IPS-18a (cell line): ENCODE data around the gene EPHA8.

Source experiments
- H3K27ac ChIP-seq: one replicate; pipeline ENCODE4 v1.5.1; 2013; ENCODE audit warnings: low read length
- H3K27me3 ChIP-seq: one replicate; pipeline ENCODE4 v1.6.1; 2013; ENCODE audit warnings: mild to moderate bottlenecking, low read length; ENCODE audit not compliant: control insufficient read depth, insufficient read depth
- H3K36me3 ChIP-seq: one replicate; pipeline ENCODE4 v1.6.1; 2013; ENCODE audit warnings: low read depth, low read length; ENCODE audit not compliant: control insufficient read depth
- H3K4me1 ChIP-seq: one replicate; pipeline ENCODE4 v1.6.1; 2013; ENCODE audit warnings: low read depth, low read length; ENCODE audit not compliant: control insufficient read depth
- H3K4me3 ChIP-seq: one replicate; pipeline ENCODE4 v1.5.1; 2013; ENCODE audit warnings: low read length
- H3K9ac ChIP-seq: one replicate; pipeline ENCODE4 v1.6.1; 2013; ENCODE audit warnings: mild to moderate bottlenecking, low read length, moderate library complexity
- H3K9me3 ChIP-seq: one replicate; pipeline ENCODE4 v1.6.1; 2013; ENCODE audit warnings: low read depth, low read length; ENCODE audit not compliant: control insufficient read depth

The EPHA8 gene

DNA sequence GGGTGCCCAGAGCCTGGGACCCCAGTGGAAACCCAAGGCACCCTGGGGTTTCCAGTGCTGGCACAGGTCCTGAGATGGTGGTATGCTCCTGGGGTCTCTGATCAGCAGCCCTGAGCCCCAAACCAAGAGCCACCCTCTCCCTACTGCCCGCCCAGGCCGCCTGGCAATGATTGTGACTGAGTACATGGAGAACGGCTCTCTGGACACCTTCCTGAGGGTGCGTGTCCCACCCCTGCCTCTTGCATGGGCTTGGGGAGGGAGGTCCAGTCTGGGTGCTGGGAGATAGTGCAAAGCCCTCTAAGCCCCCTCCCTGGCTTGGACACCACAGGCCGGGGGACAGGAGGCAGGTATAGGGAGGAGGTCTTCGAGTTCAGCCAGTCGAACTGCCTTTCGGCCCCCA lies 34.7 kb downstream of the EPHA8 start:
- H3K4me3 ChIP-seq: no peak overlapping the region
- no peaks in the 10 kb centered on the region for H3K9me3 ChIP-seq
- H3K4me1 ChIP-seq: no peaks in the 10 kb centered on the region
- H3K27ac ChIP-seq: no peak overlapping the region
- no peak overlapping the region for H3K9ac ChIP-seq
- H3K36me3 ChIP-seq: no peaks in the 10 kb centered on the region
- H3K27me3 ChIP-seq: peaks cover 6% of the 10 kb centered on the region

DNA sequence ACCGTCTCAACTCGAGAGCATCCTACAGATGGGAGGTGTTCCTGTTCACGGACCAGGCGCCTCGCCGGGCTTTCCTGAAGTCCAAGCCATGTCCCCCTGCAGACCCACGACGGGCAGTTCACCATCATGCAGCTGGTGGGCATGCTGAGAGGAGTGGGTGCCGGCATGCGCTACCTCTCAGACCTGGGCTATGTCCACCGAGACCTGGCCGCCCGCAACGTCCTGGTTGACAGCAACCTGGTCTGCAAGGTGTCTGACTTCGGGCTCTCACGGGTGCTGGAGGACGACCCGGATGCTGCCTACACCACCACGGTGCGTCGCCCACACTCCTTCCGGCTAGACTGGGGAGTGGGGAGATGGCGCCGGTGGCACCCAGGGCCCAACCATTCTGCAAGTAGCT lies 35.4 kb downstream of the EPHA8 start:
- Histone ChIP-seq H3K27ac (no peak overlapping the region), H3K4me3 (no peak overlapping the region), H3K9me3 (no peaks in the 10 kb centered on the region), H3K27me3 (peaks cover 3% of the 10 kb centered on the region), H3K36me3 (no peaks in the 10 kb centered on the region), H3K9ac (no peak overlapping the region), H3K4me1 (no peaks in the 10 kb centered on the region)

DNA sequence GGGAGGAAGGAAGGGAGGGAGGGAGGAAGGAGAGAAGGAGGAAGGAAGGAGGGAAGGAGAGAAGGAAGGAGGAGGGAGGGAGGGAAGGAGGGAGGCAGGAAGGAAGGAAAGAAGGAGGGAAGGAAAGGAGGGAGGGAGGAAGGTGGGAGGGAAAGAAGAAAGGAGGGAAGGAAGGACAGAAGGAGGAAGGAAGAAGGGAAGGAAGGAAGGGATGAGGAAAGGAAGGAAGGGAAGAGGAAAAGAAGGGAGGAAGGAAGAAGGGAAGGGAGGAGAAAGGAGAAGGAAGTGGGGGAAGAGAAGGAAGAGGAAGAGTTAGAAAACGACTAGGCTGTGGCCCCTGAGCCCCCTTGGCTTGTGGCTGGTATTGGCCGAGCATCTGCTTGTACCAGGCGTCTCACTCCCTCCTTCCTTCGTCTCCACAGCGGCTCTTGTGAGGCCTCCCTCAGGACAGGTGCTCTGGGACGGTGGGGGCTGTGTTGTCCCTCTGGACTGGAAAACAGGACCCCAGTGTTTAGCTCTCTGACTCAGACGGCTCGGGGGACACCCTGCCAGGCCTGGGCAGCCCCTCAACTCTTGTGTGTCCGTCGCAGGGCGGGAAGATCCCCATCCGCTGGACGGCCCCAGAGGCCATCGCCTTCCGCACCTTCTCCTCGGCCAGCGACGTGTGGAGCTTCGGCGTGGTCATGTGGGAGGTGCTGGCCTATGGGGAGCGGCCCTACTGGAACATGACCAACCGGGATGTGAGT lies 37.0 kb downstream of the EPHA8 start:
- H3K4me1 ChIP-seq: no peaks in the 10 kb centered on the region
- H3K36me3 ChIP-seq: no peaks in the 10 kb centered on the region
- no peaks in the 10 kb centered on the region for H3K9me3 ChIP-seq
- H3K4me3 ChIP-seq: no peak overlapping the region
- H3K27ac ChIP-seq: no peak overlapping the region
- H3K9ac ChIP-seq: no peak overlapping the region
- no peaks in the 10 kb centered on the region for H3K27me3 ChIP-seq

DNA sequence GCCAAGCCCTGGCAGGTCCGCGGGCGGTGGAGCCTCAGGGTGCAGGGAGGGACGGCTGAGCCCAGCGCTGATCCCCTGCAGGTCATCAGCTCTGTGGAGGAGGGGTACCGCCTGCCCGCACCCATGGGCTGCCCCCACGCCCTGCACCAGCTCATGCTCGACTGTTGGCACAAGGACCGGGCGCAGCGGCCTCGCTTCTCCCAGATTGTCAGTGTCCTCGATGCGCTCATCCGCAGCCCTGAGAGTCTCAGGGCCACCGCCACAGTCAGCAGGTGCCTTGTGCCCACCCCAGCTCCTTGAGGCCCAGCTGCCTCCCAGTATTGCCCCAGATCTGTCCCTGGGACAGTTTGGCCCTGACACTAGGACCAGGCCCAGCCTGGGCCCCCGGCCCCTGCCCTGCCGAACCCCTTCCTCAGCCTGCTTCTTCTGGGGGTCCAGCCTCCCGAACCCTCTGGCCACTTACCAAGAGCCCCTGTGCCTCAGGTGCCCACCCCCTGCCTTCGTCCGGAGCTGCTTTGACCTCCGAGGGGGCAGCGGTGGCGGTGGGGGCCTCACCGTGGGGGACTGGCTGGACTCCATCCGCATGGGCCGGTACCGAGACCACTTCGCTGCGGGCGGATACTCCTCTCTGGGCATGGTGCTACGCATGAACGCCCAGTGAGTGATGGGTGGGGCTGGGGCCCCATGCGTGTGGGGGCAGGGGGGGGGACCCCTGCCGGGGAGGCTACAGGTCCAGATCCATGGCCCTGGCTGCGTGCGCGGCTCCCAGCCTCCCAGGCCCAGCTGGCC lies 37.7 kb downstream of the EPHA8 start:
- H3K36me3 ChIP-seq: no peaks in the 10 kb centered on the region
- H3K27me3 ChIP-seq: no peaks in the 10 kb centered on the region
- no peak overlapping the region for H3K4me3 ChIP-seq
- H3K4me1 ChIP-seq: no peaks in the 10 kb centered on the region
- no peak overlapping the region for H3K9ac ChIP-seq
- H3K27ac ChIP-seq: no peak overlapping the region
- H3K9me3 ChIP-seq: no peaks in the 10 kb centered on the region

DNA sequence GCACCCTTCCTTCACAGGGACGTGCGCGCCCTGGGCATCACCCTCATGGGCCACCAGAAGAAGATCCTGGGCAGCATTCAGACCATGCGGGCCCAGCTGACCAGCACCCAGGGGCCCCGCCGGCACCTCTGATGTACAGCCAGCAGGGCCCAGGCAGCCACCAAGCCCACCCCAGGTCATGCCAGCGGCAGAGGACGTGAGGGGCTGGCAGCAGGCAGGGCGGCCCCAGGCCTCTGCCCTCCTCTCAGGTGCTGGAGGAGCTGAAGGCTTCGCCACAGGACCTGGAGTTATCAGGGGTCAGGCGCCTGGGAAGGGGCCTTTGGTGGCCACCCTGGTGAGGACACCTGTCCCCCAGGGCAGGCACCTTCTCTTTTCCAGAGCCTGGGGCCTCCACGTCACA lies 38.3 kb downstream of the EPHA8 start:
- Histone ChIP-seq H3K4me1 (no peaks in the 10 kb centered on the region), H3K4me3 (no peak overlapping the region), H3K9ac (no peak overlapping the region), H3K36me3 (no peaks in the 10 kb centered on the region), H3K9me3 (no peaks in the 10 kb centered on the region), H3K27me3 (no peaks in the 10 kb centered on the region), H3K27ac (no peak overlapping the region)

DNA sequence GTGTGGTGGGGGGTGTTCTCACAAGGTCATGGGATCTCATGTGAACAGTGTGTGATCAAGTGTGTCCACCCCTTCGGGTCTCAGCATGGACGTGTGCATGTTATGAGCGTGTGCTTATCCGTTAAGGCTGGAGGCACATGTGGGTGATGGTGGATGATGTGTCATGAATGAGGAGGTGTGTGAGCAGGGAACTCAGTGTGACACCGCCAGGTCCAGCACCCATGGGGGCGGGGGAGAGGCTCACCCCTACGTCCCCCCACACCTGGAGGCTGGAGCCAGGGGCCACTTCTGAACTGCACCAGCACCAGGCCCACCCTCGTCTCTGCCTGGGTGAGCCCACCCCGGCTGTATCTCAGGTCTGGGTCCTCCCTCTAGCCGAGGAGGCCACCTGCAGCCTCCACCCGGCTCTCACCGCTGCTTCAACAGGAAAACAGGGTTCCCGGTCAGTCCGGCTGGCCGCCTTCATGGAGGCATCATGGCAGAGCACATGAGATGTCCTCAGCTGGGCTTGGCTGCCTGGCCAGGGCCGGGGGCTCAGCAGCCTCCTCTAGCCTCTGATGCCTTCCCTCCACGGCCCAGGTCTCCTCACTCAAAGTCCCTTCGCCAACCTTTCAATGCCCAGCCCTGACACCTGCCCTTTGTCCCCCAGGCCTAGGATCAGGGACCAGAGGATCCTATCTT lies 38.9 kb downstream of the EPHA8 start:
- H3K4me1 ChIP-seq: no peaks in the 10 kb centered on the region
- H3K27ac ChIP-seq: no peak overlapping the region
- no peak overlapping the region for H3K4me3 ChIP-seq
- no peaks in the 10 kb centered on the region for H3K36me3 ChIP-seq
- no peaks in the 10 kb centered on the region for H3K9me3 ChIP-seq
- no peak overlapping the region for H3K9ac ChIP-seq
- peaks cover under 1% of the 10 kb centered on the region for H3K27me3 ChIP-seq

DNA sequence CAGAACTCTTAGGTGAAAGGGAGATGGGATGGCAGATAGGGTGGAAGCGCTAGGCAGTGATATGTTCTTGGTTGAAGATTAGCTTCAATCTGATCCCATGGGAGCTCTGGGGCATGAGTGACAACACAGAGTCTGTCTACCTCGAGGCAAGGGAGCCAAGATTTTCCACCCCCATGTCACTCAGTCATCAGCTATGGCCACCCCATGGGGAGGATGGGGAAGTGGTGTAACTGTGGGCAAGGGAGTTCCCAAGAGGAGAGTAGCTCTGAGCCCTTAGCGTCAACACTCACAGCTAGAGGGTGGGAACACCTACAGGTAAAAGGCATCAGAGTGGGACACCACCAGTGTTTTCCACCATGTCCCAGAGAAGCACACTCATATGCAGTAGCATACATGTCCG lies 42.9 kb downstream of the EPHA8 start:
- Histone ChIP-seq H3K36me3 (no peaks in the 10 kb centered on the region), H3K27me3 (peaks cover 26% of the 10 kb centered on the region), H3K4me1 (peaks cover 4% of the 10 kb centered on the region), H3K9me3 (no peaks in the 10 kb centered on the region), H3K9ac (no peak overlapping the region), H3K27ac (no peak overlapping the region), H3K4me3 (no peak overlapping the region)

DNA sequence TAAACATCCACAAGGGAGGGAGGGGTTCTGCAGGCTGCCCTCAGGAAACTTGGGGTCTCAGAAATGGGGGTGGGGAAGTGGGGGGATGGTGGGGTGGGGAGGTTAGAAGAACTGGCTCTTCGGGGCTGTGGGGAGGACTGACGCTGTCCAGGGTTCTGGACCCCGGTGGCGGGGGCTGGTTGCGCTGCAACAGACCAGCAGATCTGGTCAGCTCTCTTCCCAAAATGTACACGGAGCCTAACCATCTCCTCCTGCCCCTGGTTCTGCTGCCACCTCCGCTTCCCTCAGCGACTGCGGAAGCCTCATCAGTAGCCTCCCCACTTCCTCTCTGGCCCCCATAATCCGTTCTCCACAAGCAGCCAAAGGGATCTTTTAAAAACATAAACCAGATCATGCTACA lies 43.9 kb downstream of the EPHA8 start:
- Histone ChIP-seq H3K9me3 (no peaks in the 10 kb centered on the region), H3K27ac (no peak overlapping the region), H3K36me3 (no peaks in the 10 kb centered on the region), H3K9ac (no peak overlapping the region), H3K4me3 (no peak overlapping the region), H3K4me1 (peaks cover 4% of the 10 kb centered on the region), H3K27me3 (peaks cover 26% of the 10 kb centered on the region)

DNA sequence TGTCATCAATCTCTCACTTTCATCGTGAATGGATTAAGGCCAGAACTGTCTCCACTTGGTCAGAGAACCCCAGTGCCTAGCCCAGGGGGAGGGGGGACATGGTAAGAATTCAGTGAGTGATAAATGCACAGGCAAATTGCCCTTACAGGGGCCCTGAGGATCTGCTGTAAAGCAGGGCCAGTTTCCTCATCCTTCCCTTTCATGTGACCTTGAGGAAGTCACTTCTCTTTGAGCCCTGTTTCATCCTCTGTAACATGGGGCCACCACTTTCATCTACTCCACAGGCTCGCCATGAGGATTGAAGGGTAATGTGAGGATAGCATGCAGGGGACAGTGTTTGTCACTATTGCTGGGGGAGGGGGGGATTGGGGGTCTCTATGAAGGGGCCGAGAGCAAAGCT lies 45.1 kb downstream of the EPHA8 start:
- Histone ChIP-seq H3K4me1 (peaks cover 4% of the 10 kb centered on the region), H3K27ac (no peak overlapping the region), H3K9me3 (no peaks in the 10 kb centered on the region), H3K4me3 (no peak overlapping the region), H3K9ac (no peak overlapping the region), H3K36me3 (no peaks in the 10 kb centered on the region), H3K27me3 (peaks cover 26% of the 10 kb centered on the region)

DNA sequence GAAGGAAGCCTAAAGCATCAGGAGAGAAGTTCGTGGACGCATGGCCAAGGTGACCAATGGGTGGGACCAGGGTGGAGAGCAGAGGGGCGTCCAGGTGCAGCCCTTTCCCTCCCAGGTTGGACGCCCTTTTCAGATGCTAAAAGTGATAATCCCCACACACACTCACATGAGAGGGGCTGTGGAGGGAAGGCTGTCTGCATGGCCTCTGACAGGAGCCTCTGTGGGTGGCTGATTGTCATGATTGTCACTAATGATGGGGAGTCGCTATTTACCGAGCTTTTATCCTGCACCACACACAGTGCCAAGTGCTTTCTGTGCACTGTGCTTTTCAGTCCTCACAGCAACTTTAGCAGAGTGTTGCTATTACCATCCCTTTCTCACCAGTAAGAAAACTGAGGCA lies 46.0 kb downstream of the EPHA8 start:
- Histone ChIP-seq H3K9ac (no peak overlapping the region), H3K4me3 (no peak overlapping the region), H3K27me3 (peaks cover 26% of the 10 kb centered on the region), H3K4me1 (peaks cover 4% of the 10 kb centered on the region), H3K9me3 (no peaks in the 10 kb centered on the region), H3K36me3 (no peaks in the 10 kb centered on the region), H3K27ac (no peak overlapping the region)

DNA sequence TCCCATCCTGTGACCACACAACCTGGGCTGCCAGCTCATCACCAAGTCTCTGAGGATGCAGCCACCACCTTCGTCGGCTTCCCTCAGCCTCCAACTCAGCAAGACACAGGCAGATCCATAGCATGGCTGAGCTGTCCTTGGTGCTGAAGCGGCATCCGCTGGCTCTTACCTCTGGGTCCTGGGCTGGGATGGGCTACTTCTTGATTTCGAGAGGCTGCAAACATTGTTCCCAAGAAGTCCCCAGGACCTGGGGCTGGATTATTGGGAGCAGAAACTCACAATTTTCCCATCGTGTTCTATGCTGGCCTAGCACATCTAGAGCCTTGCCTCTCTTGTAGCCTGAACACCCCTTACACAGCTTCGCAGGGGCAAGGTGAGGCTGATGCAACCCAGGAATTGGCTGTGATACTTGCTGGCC lies 48.2 kb downstream of the EPHA8 start:
- H3K4me1 ChIP-seq: peaks cover 4% of the 10 kb centered on the region
- no peak overlapping the region for H3K27ac ChIP-seq
- H3K9me3 ChIP-seq: no peaks in the 10 kb centered on the region
- peaks cover 26% of the 10 kb centered on the region for H3K27me3 ChIP-seq
- no peaks in the 10 kb centered on the region for H3K36me3 ChIP-seq
- H3K4me3 ChIP-seq: no peak overlapping the region
- no peak overlapping the region for H3K9ac ChIP-seq
